ENCODE results near the gene ANGPTL7.

Gene ANGPTL7

DNA sequence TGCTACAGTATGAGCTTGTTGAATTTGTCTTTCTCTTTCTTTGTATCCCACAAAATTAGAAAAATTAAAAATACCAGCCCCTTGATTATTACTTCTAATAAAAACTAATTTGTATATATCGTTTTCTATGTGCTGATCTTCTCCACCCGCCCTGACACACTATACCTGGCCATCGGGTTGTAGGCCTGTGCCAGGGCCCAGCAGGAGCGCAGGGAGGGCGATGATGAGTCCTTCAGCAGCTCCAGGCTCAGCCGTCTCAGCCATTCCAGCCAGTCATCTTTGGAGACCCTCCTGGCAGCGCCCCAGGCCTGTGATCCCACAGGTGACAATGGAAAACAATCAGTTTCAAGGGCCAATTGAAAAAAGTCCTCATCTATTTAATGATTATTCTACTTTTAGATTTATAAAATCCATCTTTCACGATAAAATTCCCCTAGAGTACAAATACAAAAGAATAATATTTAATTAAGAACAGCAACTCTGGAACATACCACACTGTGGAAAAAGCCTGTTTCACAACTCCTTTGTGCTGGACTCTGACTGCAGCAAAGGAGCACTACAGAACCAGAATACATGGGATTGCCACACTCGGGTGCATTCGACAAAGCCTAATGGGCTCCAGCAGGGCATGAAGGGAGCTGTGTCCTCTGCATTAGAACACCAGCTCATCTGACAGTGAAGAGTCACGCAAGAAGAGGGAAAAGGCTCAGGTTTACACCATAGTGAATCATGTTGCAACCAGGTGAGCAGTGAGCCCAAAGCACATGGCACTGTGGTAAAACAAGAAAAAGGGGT lies 15.4 kb downstream of the ANGPTL7 start:
- no peak for DNase-seq (ENCODE audit: low read depth)

DNA sequence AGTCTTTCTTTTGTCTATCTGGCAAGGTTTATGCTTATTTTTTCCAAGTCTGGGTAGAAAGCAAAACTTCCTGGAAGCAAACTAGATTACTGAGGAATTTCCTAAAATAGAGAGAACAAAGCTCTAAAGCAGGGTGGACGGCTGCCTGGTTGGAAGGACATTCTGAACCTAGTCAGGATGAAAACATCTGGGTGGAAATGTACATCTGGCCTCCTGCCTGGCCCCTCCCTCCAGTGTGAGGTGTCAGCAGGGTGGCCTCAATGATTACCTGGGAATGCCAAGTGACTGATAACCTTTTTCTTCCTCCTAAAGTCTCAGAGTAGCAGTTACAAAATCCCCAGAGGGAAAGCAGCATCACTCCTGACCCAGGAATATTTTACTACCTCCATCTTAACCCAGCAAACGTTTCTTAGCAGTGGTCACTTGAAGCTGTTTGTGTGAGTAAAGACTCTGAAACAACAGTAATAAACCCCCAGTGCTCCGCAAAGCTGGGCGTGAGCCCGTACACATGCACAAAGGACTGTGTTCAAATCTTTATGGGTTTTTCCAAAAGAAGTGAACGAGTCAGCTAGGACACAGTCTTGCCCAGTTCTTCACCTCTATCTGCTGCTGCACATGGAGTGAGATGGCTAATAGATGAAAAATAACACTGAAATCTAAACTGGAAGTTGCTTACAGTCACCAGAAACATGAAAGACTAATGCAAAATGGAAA lies 18.9 kb downstream of the ANGPTL7 start:
- no peak for DNase-seq (ENCODE audit: low read depth)

DNA sequence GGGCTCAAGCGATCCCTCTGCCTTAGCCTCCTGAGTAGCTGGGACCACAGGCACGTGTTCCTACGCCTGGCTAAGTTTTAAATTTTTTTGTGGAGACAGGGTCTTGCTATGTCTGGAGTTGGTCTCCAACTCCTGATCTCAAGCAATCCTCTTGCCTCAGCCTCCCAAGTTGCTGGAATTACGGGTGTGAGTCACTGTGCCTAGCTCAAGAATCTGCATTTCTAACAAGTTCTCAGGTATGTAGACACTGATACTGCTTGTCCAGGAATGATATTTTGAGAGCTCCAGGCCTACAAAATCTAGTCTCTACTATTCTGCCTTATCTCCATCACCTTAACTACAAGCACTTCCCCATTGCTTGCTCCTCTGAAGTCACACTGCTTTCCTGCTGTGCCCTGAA lies 22.3 kb downstream of the ANGPTL7 start:
- DNase-seq (ENCODE audit: low read depth): no peak

DNA sequence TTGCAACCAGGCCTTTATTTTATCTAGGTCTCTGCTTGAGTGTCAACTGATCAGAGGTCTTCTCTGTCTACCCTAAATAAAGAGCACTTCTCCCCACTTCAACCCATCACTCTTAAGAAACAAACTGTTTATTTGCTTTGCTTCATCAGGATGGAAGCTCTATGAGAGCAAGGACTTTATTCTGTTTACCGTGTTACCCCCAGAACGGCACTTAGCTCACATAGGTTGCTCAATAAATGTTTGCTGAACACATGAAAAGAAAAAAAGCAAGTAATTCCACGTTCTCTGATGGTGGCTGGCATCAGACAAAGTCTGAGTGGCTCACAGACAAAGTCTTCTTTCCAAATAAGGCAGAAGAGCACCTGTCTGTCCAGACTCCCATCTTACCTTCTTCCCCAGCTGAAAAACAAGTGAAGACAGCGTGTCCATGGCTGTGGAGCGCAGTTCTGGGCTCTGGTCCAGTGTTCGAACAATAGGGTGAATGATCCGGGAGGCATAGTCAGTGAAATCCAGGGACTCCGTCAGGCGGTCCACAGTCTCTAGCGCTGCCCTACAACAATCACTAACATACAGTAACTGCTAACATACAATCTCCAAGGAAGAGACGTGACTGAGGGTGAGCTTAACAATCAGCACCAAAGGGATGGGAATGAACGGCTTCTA lies 22.9 kb downstream of the ANGPTL7 start:
- DNase-seq (ENCODE audit: low read depth): no peak

DNA sequence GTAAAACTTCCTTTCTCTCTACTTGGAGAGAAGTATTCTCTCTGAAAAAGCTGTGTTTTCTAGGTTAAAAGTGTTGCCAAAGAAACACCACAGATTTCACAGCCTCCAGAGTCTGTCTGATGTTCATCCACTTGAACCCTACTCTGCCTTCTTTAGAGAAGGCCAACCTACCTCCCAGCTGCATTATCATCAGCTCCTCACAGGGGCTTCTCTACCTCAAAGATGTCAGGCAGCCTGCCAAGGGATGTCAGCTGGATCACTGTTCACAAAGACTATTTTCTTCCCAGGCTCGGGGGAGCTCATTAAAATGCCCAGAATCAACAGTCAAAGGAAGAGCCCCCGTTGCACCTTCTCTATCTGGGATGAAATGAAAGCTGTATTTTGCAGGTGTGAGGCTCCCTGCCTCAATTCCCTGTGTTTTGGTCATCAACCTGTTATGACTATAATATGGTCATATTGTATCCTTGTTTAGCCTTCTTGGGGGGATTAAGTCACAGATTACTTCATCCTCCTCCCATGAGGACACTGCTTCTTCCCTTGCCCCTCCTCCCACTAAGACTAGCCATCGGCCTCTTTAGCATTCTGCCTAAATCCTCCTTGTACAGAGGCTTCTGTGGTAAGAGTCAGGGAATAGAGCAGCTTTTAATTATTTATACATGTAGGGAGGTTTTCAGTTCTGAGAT lies 25.7 kb downstream of the ANGPTL7 start:
- DNase-seq (ENCODE audit: low read depth): no peak

DNA sequence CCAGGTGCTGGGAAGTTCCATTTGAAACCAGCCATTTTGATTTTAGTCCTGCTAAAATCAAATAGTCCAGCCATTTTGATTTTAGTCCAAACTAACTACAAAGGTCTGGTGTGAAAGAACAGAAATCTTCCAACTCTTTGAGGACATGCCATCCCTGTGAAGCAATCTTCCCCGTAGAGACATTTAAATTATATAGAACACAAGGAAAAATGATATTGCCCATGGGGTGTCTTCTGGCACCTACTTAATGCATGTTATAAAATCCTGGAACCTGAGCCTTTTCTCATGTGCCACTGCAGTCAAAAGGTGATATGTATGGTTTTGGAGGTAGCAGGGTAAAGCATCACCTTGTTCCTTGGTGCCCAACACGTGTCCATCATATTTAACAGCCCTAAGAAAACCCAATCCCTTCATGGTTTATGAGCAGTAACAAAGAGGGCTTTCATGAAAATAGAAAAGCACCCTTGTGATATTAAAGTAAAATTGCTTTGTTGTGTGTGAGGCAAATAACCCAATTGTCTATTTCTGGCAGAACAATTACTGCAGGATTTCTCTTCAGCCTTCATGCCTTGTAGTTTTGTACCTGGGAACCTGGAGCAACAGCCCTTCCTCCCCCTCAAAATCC lies 26.3 kb downstream of the ANGPTL7 start:
- DNase-seq (ENCODE audit: low read depth): no peak

DNA sequence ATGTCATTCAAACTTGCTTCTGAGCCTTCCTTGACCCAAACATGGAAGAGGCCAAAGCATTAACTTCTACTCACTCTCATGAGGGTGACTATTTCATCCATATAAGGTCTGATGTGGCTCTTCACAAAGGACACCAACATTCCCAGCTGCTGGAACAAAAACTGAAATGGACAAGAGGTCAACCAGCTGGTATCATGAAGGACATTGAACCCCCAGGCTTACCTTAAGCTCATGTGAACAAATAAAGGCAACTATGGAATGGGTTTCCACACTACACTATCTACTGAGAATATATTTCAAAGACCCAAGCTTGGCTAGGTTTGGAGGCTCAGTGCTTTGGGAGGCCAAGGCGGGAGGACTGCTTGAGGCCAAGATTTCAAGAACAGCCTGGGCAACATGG lies 26.9 kb downstream of the ANGPTL7 start:
- DNase-seq (ENCODE audit: low read depth): no peak

DNA sequence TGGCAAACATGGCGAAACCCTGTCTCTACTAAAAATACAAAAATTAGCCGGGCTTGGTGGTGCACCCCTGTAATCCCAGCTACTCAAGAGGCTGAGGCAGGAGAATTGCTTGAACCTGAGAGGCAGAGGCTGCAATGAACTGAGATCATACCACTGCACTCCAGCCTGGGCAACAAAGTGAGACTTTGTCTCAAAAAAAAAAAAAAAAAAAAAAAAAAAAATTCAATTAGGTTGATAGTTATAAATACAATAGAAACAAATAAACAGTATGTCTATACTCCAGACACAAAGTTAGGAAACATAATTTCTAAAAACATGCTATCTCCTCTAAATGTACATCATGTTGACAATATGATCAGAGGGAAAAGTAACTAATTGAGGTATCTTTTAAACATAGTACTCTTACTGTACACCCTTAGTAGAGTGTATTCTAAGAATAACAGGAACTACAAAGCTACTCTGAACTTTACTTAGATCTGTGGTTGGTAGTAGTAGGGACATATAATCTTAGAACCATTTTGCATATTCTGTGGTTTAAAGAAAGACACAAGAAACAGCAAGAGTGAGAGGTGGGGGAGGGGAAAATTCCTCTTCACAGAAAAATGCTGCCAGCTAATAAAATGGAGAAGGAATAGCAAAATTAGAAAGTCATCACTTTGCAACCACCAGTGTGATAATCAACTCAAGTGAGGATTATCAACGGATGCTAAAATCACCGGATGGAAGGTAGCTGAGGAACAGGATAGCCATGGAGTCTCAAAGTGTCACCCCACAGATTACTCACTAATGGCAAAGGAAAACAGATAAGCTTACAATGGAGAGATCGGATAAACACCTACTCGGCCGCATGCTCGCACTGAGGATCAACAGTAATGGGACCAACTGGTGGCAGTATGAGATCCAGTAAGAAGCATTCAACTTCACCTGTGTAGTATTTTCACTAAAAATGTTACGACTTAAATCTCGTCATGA lies 38.2 kb downstream of the ANGPTL7 start:
- no peak for DNase-seq (ENCODE audit: low read depth)

DNA sequence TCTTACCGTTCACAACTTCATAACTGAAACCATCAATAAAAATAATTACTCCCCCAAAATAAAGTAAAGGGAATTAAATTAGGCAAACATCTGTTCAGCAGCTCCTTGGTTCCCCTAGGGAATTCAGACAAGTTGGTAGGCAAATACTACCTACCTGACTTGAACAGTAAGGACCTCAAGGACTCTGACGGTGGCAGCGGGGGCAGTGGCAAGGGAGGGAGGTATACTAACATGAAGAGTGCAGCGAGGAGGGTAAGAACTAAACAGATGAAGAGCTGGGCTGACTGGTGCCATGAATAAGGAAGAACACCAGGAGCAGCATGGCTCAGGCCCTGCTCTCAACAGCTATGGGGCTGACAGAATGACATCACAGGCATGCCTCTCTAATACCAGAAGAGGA lies 40.0 kb downstream of the ANGPTL7 start:
- no peak for DNase-seq (ENCODE audit: low read depth)

DNA sequence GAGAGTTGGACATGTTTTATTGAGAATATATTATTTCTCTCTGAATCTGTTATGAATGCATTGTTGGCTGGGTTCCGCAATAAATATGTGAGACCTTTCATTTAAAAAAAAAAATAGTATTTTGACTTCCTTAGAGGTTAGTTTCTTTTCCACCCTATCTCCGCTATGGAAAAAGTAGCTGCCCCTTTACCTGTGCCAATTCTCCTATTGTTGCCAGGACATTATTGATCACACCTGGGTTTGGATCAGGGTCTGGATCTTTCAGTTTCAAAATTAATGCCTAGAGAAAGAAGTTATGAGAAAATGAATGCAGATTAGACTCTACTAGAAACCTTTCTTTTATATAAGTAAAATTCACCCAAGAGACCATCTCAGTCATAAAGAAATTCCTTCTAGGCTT lies 44.1 kb downstream of the ANGPTL7 start:
- DNase-seq (ENCODE audit: low read depth): no peak

DNA sequence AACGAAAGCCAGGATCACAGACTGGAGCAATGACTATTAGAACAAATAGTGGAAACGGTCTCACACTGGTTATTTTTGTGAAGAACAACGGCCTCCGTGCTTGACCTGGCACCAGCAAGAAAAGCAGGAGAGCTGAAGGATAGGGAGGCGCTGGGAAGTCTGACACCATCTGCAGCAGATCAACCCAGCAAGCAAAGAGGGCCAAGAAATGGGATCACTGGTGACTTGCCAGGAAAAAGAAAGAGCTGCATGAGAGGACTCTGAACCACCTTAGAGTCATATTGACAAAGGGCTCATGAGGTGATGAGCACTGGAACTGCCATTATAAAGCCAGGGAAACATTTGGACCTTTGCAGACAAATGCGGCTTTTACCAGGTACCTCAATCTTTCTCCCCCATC lies 48.2 kb downstream of the ANGPTL7 start:
- DNase-seq (ENCODE audit: low read depth): no peak

DNA sequence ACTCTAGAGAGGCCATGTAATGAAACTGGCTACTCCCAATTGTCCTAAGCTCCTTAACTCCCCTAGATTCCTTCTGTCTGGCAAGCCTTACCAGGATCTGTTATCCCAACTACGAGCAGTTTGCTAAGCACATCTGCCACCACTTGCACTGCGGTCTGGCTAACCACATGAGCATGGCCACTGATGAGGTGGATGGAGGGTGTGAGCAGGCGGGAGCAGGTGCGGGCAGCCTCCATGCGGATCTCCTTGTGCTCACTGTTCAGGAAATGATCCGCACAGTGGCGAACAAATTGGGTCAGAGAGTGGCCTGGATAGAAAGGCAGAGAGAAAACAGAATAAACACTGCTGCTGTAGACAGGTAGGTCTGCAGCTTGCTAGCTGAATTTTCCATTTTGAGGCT lies 49.2 kb downstream of the ANGPTL7 start:
- DNase-seq (ENCODE audit: low read depth): no peak

DNA sequence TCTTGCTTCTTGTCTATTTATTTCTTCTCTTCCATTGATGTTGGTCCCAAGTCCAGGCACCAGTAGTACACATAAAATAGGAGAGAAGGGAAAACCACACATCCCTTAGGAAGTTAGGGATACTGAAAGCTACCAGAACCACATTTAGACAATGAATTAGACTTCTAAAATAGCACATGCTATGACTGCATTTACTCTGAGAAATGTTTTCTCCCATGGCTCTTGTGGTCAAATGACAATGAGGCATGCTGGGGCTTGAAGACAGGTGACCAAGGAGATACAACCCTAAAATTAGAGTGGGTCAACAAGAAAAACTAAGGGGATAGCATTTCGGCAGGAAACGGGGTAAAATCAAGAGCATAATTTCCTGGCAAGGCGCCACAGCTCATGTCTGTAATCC lies 56.1 kb downstream of the ANGPTL7 start:
- no peak for DNase-seq (ENCODE audit: low read depth)

All from GM04503 (cell line).